Uterus (tissue), 2 donors: ENCODE results near the gene MGRN1.

ENCODE experiments used
- POLR2A ChIP-seq, 2 donors: fragments of 450-650 bp; IDR thresholded peaks; one replicate each; pipeline ENCODE4 v1.6.1; 2016; ENCODE audit warnings: antibody characterized with exemption in 2 of 2, mild to moderate bottlenecking in 1 of 2, moderate library complexity in 1 of 2
- TF ChIP-seq, protein P1 (sequence below), 4 experiments: fragments of 200-600 bp in 2 of 4; fragments of 450-650 bp in 2 of 4; sonication (generic) in 2 of 4; IDR thresholded peaks; one replicate each; pipeline ENCODE4 v1.5.1; 2016 to 2019; ENCODE audit warnings: antibody characterized with exemption in 4 of 4, mild to moderate bottlenecking in 2 of 4, moderate library complexity in 1 of 4

DNA sequence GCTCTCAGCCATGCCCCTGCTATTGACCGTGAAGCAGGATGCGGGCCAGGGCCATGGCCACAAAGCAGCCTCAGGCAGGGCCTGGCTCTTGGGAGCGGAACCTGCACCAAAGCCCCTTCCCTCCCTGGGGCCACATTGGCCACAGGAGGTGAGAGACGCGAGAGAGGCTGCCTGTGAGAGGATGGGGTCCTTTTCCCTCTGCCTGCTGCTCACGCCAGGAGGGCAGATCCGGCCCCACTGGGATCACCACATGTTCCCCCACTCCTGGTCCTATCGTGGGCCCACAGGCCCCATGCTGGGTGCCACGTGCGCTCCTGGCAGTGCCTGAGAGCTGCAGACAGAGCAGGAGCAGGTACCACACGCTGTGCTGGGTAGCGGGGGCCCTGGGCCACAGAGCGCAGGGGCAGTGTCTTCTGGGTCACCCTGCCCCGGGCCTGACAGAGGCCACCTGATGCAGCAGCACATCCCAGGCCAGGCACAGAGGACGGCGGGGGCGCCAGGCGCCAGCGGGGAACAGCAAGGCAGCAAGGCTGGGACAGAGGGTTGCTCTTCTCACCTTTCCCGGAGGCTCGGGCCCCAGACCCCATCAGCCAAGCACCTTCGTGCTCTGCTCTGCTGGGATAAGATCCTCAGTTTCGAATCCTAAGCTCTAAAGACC is 59.6 kb downstream of the MGRN1 start:
- TF ChIP-seq, protein P1, sequence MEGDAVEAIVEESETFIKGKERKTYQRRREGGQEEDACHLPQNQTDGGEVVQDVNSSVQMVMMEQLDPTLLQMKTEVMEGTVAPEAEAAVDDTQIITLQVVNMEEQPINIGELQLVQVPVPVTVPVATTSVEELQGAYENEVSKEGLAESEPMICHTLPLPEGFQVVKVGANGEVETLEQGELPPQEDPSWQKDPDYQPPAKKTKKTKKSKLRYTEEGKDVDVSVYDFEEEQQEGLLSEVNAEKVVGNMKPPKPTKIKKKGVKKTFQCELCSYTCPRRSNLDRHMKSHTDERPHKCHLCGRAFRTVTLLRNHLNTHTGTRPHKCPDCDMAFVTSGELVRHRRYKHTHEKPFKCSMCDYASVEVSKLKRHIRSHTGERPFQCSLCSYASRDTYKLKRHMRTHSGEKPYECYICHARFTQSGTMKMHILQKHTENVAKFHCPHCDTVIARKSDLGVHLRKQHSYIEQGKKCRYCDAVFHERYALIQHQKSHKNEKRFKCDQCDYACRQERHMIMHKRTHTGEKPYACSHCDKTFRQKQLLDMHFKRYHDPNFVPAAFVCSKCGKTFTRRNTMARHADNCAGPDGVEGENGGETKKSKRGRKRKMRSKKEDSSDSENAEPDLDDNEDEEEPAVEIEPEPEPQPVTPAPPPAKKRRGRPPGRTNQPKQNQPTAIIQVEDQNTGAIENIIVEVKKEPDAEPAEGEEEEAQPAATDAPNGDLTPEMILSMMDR (IDR thresholded peaks at IDR 0.05) = no peak
- no peak for TF ChIP-seq POLR2A (IDR thresholded peaks at IDR 0.05)
